KG1 (cell line): ENCODE data around the gene RINL.

Source experiments
- DNase-seq: peaks from one replicate; lab custom pipeline; 2025; lab: John Stamatoyannopoulos, UW

The RINL gene

GRCh38 chr19:38877781-38878574, at the start of gene RINL:
Gene RINL (minus strand): TSS chr19:38878275. CDS start chr19:38876742, 1,533 bp downstream.
- DNase-seq, result no peak

DNA sequence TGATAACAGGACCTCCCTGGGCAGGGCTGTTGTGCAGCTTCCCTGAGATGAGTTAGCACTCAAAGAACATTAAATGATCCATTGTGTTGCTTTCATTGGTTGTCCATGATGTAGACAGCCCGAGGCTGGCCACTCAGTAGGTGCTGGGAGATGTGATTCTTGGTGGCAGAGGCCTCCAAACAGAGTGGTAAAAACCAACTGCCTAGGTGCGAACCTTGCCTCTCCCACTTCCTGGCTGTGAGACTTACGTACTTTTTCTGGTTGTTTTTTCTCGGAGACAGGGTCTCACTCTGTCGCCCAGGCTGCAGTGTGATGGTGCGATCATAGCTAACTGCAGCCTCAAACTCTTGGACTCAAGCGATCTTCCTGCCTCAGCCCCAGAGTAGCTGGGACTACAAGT, 46.3 kb upstream of the RINL start:
- DNase-seq, result no peak

DNA sequence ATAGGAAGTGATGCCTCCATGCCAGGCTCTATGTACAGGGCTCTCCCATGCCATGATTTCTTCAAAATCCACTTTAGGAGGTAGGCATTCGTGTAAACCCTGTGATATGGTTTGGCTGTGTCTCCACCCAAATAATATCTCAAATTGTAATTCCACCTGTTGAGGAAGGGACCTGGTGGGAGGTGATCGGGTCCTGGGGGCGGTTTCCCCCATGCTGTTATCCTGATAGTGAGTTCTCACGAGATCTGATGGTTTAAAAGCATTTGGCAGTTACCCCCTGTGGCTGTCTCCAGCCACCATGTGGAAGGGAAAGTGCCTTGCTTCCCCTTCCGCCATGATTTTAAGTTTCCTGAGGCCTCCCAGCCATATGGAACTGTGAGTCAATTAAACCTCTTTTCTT, 44.4 kb upstream of the RINL start:
- DNase-seq, result no peak

DNA sequence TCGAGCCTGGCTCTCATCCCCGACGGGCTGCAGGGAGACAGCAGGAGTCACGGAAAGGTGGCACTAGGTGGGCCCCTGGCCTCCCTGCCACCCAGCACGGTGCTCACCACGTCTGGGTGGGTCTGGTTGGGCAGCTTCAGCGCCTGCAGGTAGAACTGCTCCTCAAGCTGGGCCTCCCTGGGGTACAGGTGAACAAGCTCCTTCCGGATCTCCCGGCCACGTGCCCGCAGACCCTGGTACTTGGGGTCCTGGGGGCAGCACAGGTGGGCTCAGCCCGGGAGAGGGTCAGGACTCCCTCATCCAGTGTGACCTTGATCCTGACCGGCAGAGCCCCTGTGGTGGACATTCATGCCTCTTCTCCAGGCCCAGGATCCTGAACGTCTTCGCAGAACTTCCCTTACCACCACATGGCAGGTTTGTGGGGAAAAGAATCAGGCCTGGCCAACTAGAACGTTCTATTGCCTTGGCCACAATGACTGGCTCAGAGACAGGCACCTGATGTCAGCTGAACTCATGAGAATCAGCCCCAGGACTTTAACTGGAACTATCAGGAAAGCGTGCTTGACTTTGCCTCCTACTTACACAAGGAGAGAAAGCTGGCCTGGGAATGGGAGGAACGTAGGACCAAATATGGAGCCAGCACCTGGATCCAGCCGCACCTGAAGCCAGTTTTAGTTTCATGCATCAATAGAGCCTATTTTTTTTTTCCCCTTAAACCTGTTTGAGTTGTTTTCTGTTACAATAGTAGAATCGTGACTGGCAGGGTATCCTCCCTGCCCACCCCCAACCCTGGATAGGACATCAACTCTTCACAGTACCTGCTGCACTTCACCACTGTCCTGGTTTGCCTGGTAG, 43.6 kb upstream of the RINL start:
- no peak for DNase-seq

GRCh38 chr19:38920602-38921419, 42.7 kb upstream of the RINL start:
- DNase-seq, result no peak

DNA sequence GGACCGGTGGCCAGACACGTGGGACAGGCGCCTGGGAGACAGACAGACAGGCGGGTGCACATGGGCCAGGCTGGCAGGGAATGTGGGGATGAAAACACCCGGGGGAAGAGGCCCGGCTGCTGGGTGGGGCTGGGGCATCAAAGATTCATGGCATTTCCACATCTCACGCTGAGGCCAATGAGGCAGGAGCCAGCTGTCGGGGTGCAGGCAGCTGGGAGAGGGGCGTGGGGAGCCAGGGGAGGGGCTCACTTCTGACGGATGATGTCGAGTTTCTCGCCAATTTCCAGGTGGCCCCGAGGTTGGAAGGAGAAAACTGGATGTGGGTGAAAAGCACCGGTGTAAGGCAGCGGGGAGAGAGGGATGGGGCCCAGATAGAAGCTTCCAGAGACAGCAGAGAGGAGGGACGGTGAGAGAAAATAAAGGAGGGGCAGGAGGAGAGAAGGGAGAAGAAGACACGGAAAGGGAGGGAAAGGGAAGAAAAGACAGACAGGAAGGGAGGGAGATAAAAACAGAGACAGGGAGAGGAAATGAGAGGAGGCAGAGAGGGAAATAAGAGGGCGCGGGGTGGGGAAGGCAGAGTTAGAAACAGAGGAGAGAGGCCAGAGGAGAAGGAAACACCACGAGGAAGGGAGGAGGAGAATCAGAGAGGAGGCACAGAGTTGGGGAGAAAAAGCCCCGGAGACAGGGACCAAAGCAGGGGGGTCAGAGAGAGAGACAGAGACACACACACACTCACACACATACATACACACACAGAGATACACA, 41.9 kb upstream of the RINL start:
- no peak for DNase-seq

DNA sequence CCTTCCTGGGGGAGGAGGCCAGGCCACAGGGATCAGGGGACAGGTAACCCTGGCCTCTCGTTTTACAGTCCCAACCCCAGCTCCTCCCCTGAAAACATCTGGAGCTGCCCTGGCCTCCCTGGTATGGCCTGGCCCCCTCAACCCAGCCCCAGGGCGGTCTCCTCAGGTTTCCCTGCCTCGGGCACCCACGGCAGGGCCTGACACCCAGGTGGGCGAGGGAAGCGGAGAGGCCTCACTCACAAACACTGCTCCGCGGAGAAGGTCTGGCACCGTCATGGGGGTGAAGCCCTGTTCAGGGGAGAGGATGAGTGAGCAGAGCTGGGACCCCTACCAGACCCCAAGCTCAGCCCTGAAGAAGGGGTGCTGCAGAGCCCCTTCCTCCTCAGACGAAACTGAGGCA, 40.5 kb upstream of the RINL start:
- no peak for DNase-seq

DNA sequence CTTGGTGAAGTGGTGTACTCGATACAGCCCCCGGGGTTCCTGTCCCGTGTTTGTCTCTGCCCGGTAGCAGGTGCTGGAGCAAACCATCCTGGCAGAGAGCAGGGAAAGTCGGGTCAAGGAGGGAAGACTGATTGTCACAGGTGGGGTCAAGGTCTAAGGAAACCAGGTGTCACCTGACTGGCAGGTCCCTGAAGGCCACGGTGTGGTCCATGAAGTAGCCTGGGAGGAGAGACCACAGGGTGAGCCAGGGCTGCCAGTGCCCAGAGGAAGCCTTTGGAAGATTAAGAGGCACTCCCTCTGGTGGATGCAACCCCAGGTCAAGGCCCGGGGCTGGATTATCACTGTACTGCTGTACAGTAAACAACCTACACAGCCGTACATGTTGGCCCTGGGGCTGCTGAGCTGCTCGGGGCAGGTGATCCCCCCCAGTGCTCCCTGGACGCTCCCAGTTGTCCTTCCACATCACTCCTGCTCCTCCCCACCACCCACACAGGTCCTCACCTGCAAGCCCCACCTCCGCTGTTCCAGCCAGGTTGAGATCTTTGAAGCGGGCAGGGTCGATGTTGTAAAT, 39.9 kb upstream of the RINL start:
- no peak for DNase-seq

- DNase-seq, result no peak
Measured at GRCh38 chr19:38917516-38917915, 39.4 kb upstream of the RINL start.

DNA sequence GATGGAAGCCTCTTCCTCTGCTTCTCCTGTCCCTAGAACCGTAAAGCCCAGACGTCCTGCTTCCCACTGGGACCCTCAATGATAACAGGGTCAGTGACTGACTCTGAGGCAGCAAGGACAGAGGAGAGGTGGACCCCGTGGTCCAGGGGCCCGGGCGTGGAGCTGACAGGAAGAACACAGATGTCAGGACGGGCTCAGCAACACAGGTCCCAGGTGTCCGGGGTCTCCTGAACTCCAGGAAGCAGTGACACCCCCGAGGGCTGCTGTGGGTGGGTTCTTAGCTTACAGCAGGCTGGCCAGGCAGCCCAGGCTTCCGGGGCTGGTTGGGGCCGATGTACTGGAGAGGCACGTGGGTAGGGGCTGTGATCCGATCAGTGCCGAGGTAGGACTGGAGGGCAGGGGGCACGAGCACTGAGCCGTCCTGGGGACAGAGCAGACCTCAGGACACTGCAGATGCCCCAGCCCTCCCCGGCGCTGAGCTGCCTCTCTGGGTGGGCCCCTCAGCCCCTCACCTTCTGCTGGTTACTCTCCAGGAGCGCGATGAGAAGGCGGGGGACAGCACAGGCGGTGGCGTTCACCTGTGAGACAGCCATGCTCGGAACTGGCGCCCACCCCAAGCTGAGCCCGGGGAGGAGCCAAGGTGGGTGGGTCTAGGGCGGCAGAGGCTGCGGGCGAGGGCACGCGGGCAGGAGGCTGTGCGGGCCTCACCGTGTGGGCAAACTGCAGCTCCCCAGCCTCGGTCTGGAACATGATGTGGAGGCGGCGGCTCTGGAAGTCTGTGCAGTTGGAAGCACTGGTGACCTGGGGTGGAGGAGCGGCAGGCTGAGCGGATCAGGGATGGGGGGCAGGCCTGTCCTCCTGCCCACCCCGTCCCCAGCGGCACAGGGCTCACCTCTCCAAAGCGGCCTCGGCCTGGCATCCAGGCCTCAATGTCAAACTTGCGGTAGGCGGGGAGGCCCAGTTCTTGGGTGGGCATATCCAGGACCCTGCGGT, 37.5 kb upstream of the RINL start:
- no peak for DNase-seq

DNA sequence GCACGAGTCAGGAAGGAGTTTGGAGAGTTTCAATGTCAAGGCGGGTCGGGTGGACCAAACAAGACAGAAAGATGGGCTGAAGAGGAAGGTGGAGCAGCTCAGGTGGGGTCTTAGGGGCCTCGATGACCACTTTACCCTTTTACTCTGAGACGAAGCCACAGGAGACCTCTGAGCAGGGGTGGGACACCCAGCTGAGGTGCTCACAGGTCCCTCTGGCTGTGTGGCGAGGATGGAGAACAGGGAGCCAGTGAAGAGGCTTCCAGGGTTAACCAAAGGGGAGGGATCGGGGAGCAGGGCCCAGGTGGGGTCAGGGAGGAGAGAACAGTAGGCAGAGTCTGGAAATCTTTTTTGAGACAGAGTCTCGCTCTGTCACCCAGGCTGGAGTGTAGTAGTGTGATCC, 35.9 kb upstream of the RINL start:
- no peak for DNase-seq

GRCh38 chr19:38912600-38913514, 34.8 kb upstream of the RINL start:
- no peak for DNase-seq

GRCh38 chr19:38911388-38912001, 33.4 kb upstream of the RINL start:
- DNase-seq, result no peak

DNA sequence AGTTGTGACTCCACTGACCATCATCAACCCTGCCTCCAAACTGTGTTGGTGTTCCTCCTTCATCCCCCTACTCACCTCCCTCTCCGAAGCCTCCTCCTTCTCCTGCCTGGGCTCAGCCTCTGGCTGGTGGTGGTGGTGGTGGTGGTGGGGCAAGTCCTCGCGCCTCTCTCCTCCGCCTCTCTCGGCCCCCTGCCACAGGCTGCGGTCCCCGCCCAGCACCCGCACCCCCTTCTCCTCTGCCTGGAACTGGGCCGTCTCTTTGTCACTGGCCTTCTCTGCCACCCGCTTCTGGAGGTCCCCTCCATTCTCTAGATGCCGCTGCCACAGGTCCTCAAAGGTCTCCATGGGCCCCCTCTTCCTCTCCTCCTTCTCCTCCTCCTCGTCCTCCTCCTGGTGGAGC, 32.4 kb upstream of the RINL start:
- no peak for DNase-seq

DNA sequence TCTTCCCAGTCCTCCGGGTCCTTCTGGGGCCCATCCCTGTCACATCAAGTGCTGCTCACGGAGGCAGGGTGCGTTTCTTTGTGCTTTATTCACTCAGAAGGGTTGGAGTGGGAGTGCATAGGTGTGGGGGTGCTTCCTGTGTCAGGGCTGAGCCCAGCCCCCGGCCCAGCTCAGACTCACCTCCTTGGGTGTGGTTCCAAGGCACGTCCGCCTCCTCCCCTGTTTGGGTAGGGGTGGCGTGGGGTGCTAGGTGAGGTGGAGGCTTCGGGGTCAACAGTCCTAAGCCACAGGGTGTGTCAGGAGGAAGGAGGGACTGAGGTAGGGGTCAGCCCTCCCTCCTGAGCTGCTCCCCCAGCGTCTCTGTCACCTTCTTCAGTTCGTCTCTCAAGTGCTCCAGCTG, 30.8 kb upstream of the RINL start:
- no peak for DNase-seq

GRCh38 chr19:38907670-38908069, 29.6 kb upstream of the RINL start:
- DNase-seq, result no peak

GRCh38 chr19:38907227-38907626, 29.2 kb upstream of the RINL start:
- DNase-seq, result no peak

DNA sequence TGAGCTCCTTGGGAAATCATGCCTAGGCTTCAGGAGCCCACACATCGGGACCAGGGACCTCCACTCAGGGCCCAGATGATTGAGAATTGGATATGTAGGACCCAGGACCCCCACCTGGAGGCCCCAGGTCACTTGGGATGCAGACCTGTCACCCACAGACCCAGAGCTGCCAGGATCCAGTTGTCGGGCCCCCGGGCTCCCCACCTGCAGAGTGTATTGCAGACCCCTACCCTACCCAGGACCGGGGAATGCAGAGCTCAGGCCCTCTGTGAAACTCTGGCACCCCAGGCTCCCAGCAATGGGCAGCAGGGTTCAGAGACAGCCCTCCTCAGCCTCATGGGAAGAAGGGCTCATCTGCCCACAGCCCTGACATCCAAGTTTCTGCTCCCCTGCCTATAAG, 27.5 kb upstream of the RINL start:
- DNase-seq, result no peak
